Measurements from ENCODE around the gene EFCAB10. TPM values are rescaled to one million over a fixed set of nuclear protein-coding genes. Genes with fewer than 3 reads are reported as not detected.

EFCAB10 gene
- polyA plus RNA-seq, 2 of the 4 experiments (the other 2 are of a cell fraction): 2.9 to 4.2 TPM

- no peak for DNase-seq (ENCODE audit: low read depth in 1 of 2, low spot score in 1 of 2)
- TF ChIP-seq GATA3 (IDR thresholded peaks at IDR 0.05; ENCODE audit: borderline replicate concordance) (no peak), ELK1 (IDR thresholded peaks at IDR 0.05; ENCODE audit: low read depth, low read length) (no peak), HES2 (IDR thresholded peaks at IDR 0.05) (no peak), POLR2A (IDR thresholded peaks at IDR 0.05; ENCODE audit: low read length) (no peak), HOXA7 (CRISPR knock-in tag; IDR thresholded peaks at IDR 0.05) (no peak), FOSL2 (IDR thresholded peaks at IDR 0.05) (no peak), FOSL2 (CRISPR knock-in tag; IDR thresholded peaks at IDR 0.05) (no peak), REST (IDR thresholded peaks at IDR 0.05) (no peak), JUNB (IDR thresholded peaks at IDR 0.05) (no peak), E2F6 (IDR thresholded peaks at IDR 0.05; ENCODE audit: borderline replicate concordance, low read depth) (no peak), MAZ (IDR thresholded peaks at IDR 0.05; ENCODE audit: borderline replicate concordance, low read depth, low read length) (no peak), NFE2L2 (conservative IDR thresholded peaks at IDR 0.05; ENCODE audit: low read length) (no peak), POLR2AphosphoS2 (conservative IDR thresholded peaks at IDR 0.05; ENCODE audit: low read length) (no peak), MAFK (IDR thresholded peaks at IDR 0.05; ENCODE audit: partially characterized antibody) (no peak), CHD4 (IDR thresholded peaks at IDR 0.05; ENCODE audit: borderline replicate concordance) (no peak), PHF8 (IDR thresholded peaks at IDR 0.05; ENCODE audit: borderline replicate concordance, low read depth) (no peak), ZNF302 (CRISPR knock-in tag; IDR thresholded peaks at IDR 0.05) (no peak)
- TF ChIP-seq, protein P1, sequence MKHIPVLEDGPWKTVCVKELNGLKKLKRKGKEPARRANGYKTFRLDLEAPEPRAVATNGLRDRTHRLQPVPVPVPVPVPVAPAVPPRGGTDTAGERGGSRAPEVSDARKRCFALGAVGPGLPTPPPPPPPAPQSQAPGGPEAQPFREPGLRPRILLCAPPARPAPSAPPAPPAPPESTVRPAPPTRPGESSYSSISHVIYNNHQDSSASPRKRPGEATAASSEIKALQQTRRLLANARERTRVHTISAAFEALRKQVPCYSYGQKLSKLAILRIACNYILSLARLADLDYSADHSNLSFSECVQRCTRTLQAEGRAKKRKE (CRISPR knock-in tag; IDR thresholded peaks at IDR 0.05; ENCODE audit: low read depth): no peak
- TF ChIP-seq, protein P2, sequence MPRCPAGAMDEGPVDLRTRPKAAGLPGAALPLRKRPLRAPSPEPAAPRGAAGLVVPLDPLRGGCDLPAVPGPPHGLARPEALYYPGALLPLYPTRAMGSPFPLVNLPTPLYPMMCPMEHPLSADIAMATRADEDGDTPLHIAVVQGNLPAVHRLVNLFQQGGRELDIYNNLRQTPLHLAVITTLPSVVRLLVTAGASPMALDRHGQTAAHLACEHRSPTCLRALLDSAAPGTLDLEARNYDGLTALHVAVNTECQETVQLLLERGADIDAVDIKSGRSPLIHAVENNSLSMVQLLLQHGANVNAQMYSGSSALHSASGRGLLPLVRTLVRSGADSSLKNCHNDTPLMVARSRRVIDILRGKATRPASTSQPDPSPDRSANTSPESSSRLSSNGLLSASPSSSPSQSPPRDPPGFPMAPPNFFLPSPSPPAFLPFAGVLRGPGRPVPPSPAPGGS (IDR thresholded peaks at IDR 0.05): no peak
- TF ChIP-seq, protein P3, sequence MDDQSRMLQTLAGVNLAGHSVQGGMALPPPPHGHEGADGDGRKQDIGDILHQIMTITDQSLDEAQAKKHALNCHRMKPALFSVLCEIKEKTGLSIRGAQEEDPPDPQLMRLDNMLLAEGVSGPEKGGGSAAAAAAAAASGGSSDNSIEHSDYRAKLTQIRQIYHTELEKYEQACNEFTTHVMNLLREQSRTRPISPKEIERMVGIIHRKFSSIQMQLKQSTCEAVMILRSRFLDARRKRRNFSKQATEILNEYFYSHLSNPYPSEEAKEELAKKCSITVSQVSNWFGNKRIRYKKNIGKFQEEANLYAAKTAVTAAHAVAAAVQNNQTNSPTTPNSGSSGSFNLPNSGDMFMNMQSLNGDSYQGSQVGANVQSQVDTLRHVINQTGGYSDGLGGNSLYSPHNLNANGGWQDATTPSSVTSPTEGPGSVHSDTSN (IDR thresholded peaks at IDR 0.05): no peak
- no peak overlapping the region for H3K4me2 ChIP-seq
- ChIA-PET CTCF (no interaction called here), POLR2A (no interaction called here)
- H3K4me3 ChIP-seq: no peak overlapping the region
- 97% methylated on average over 15 of the region's 15 CpGs for WGBS (ENCODE audit: missing lambda C conversion rate)
- no peak for FAIRE-seq
- H3K9me3 ChIP-seq: peaks cover 7% of the 10 kb centered on the region; the same call in 1 of the 3 replicates
- no peaks in the 10 kb centered on the region for H3K4me1 ChIP-seq
- no peak overlapping the region for H3K27ac ChIP-seq
- ATAC-seq: no peak
Observed at GRCh38 chr7:105623906-105624305, 42.6 kb upstream of the EFCAB10 start.

Data from A549 (cell line).